Measurements from ENCODE around the gene DDX24. TPM values are rescaled to one million over a fixed set of nuclear protein-coding genes. Genes with fewer than 3 reads are reported as not detected.

DDX24 gene
- total and polyA plus RNA-seq, 2 of the 8 experiments (the other 6 are each of a cell fraction or from before 2014, with no cell fraction given), result 89.0 to 201 TPM

GRCh38 chr14:94110552-94111181, 29.7 kb upstream of the DDX24 start, which contains the start of gene IFI27 (continued):
- no peak for TF ChIP-seq GABPA (IDR thresholded peaks at IDR 0.05; ENCODE audit: borderline replicate concordance, insufficient read depth, low read length)
- TF ChIP-seq RBBP5 (IDR thresholded peaks at IDR 0.05; ENCODE audit: borderline replicate concordance, low read depth, low read length), result no peak
- TF ChIP-seq EP300 (IDR thresholded peaks at IDR 0.05; ENCODE audit: borderline replicate concordance in 1 of 2, low read depth in 2 of 2, low read length in 2 of 2), result no peak
- no peak; the same call in 1 of the 2 replicates for TF ChIP-seq TEAD4 (IDR thresholded peaks at IDR 0.05; ENCODE audit: low read depth, low read length)
- TF ChIP-seq BCL11A (IDR thresholded peaks at IDR 0.05; ENCODE audit: low read depth in 2 of 2, low read length in 2 of 2), result no peak
- no peak for TF ChIP-seq HDAC2 (IDR thresholded peaks at IDR 0.05; ENCODE audit: borderline replicate concordance in 1 of 2, low read depth in 2 of 2, low read length in 2 of 2)
- TF ChIP-seq CHD2 (IDR thresholded peaks at IDR 0.05; ENCODE audit: low read length), result no peak
